Ovary (tissue), 9 donors: ENCODE results near the gene OXTR. TPM values are rescaled to one million over a fixed set of nuclear protein-coding genes. Genes with fewer than 3 reads are reported as not detected.

Source experiments
- DNase-seq, 5 donors: peaks; one replicate each; pipeline ENCODE4 v3.0.0-alpha.2; 2019 to 2020
- H3K27ac ChIP-seq, 2 donors: fragments of 200-600 bp; one replicate each; pipeline versions ENCODE4 v1.5.1 to v1.8.0; 2019 to 2022
- H3K27me3 ChIP-seq: fragments of 200-600 bp; one replicate; pipeline ENCODE4 v1.8.0; 2022
- H3K36me3 ChIP-seq: fragments of 200-600 bp; sonication (generic); one replicate; pipeline ENCODE4 v1.5.1; 2019
- H3K4me1 ChIP-seq: one replicate; pipeline ENCODE4 v1.8.1; 2013; ENCODE audit warnings: mild to moderate bottlenecking, moderate library complexity; ENCODE audit not compliant: insufficient read depth
- H3K4me3 ChIP-seq: fragments of 200-600 bp; sonication (generic); one replicate; pipeline ENCODE4 v1.5.1; 2017
- H3K9me3 ChIP-seq, 2 donors: fragments of 200-600 bp in 1 of 2; sonication (generic) in 1 of 2; one replicate each; pipeline versions ENCODE4 v1.5.1 to v1.8.1; 2013 to 2019; ENCODE audit warnings: mild to moderate bottlenecking in 1 of 2, moderate library complexity in 1 of 2
- EP300 ChIP-seq: sonication (generic); formaldehyde crosslinking; IDR thresholded peaks from one replicate; pipeline ENCODE4 v1.6.1; 2017; ENCODE audit warnings: antibody characterized with exemption
- POLR2A ChIP-seq: fragments of 450-650 bp; IDR thresholded peaks from one replicate; pipeline ENCODE4 v1.6.1; 2017; ENCODE audit warnings: antibody characterized with exemption, mild to moderate bottlenecking, moderate library complexity
- WGBS, 3 donors: extraction: QIAGEN DNeasy Blood & Tissue Kit in 1 of 3; methylation state at CpG; one replicate each; pipeline versions ENCODE4 v1.1.5 to v1.1.7; 2013 to 2017; 5-methylcytosine and 5-hydroxymethylcytosine counted together
- intact Hi-C, 4 donors: fragments of 100-400 bp; cut with DNase I; formaldehyde crosslinking; loops; one replicate each; pipeline versions ENCODE4 v1.11.0 to v1.15.1; 2022 to 2023
- polyA plus RNA-seq, 2 donors: library from polyadenylated mRNA; stranded (reverse); fragments of 200-250 nt in 1 of 2; fragments of 350-450 nt in 1 of 2; fragmentation: Illumina TruSeq in 1 of 2; extraction: RNeasy Lipid Tissue Mini Kit (QIAGEN cat#74804) in 1 of 2; gene quantifications; one replicate each; pipeline ENCODE4 v1.2.3, GENCODE V29; 2013 to 2014
- total RNA-seq, 7 donors: library from RNA; depleted of rRNA in 2 of 7; stranded (reverse); fragments of >200 nt in 2 of 7; fragmentation: NEBNext Ultra II Directional in 3 of 7; extraction: Animal tissue kit (Norgen Biotek cat#: 25700) in 3 of 7; gene quantifications; one replicate each; pipeline versions ENCODE4 v1.1.0 to v1.2.4, GENCODE V29; 2016 to 2023
- TF ChIP-seq, protein P1 (sequence below), 3 donors: fragments of 450-650 bp in 2 of 3; fragments of 200-600 bp in 1 of 3; IDR thresholded peaks; one replicate each; pipeline versions ENCODE4 v1.5.1 to v1.8.0; 2016 to 2022; ENCODE audit warnings: antibody characterized with exemption in 3 of 3, mild to moderate bottlenecking in 1 of 3
- donor health status: DM: no; HTN: no; CAD: no; lungs with moderate emphysema.
- donor health status: DM: no; HTN: no; CAD: no.
- donor health status: Bipolar disorder and iron deficiency.
- donor health status: DM: yes; HTN: yes; CAD: no.
- donor health status: DM: no; HTN: no; CAD: no.
- donor health status: DM: yes; HTN: yes; CAD: no.

The OXTR gene
- total and polyA plus RNA-seq, 9 donors = 0.27 to 14.9 (median 2.8) TPM

DNA sequence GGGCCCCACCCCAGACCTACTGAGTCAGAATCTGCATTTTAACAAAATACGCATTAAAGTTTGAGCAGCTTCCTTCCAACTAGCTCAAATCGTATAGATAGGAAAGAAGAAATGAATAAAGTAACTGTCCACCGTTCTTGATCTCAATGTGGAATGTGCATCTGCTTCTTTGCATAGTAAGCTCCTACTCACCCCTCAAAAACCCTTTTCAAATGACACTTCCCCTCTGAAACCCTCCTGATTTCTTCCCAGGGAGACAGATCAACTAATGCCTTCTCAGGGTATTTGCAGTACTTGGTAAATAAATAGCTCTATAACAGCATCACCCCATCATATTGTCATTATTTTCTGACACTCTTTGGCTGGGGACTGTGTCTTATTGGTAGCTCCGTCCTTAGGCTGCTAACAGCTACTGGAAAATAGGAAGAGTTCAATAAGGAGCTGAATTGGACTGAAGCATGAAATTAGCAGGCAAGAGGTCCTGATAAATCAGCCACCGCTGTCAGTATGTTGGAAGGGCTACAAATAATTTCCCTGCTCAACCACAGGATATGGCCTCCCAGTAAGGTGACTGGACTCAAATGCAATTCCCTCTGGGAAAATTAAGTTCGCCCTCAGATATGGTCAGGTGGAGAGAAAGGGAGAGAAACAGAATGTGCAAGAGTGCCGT, 10.2 kb downstream of the OXTR start:
- no peak for DNase-seq
- H3K27ac ChIP-seq = no peak overlapping the region
- intact Hi-C loops = no loop called here
- H3K36me3 ChIP-seq = no peaks in the 10 kb centered on the region
- no peaks in the 10 kb centered on the region for H3K9me3 ChIP-seq
- TF ChIP-seq POLR2A = no peak
- TF ChIP-seq, protein P1, sequence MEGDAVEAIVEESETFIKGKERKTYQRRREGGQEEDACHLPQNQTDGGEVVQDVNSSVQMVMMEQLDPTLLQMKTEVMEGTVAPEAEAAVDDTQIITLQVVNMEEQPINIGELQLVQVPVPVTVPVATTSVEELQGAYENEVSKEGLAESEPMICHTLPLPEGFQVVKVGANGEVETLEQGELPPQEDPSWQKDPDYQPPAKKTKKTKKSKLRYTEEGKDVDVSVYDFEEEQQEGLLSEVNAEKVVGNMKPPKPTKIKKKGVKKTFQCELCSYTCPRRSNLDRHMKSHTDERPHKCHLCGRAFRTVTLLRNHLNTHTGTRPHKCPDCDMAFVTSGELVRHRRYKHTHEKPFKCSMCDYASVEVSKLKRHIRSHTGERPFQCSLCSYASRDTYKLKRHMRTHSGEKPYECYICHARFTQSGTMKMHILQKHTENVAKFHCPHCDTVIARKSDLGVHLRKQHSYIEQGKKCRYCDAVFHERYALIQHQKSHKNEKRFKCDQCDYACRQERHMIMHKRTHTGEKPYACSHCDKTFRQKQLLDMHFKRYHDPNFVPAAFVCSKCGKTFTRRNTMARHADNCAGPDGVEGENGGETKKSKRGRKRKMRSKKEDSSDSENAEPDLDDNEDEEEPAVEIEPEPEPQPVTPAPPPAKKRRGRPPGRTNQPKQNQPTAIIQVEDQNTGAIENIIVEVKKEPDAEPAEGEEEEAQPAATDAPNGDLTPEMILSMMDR (IDR thresholded peaks at IDR 0.05) = no peak
- no peak for TF ChIP-seq EP300
- no peaks in the 10 kb centered on the region for H3K4me1 ChIP-seq
- no peak overlapping the region for H3K4me3 ChIP-seq
- H3K27me3 ChIP-seq = no peaks in the 10 kb centered on the region
- WGBS, 3 donors = 79 to 81% (median 80%) methylated on average over 7 of the region's 7 CpGs

DNA sequence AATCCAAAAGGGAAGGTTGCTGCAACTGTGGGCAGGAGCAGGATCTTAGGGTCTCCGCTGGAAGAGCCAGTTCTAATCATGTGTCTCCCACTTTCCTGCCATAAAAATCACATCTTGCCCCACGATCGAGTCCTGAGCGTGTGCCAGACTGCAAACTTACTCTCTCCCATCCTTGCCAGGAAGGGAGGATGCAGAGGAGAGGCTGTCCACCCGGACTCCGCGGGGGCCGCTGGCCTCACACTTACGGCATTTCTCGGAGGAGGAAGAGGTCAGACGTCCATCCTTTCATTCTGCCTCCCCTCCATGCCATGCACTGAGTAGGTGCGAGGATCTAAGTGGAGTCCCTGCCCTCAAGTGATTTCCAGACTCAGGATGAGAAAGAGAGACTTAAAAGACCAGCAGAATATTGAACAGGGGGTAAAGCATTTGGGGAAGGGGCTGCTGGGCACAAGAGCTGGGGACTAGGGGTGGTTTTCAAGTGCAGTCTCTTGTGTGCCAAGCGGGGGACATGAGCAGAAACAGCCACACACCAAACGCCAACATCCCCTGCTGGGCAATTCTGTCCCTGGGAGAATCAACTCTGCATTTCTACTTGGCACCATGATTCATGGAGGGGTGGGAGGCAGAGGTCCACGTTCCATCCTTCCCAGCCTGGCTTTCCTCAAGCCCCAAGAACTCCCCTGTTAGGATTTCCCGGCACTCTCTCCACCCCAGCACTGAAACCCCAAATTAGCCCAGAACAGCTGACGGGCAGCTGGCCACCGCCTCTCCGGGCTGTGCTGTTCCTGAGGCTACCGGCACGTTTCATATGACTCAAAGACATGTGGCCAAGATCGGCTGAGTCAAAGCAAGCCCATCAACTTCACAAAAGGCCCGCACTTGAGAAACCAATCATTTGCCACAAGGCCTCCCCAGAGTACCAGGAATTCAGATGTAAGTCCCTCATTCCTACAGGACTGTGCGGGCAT, 11.6 kb downstream of the OXTR start:
- Histone ChIP-seq H3K9me3 (no peaks in the 10 kb centered on the region), H3K4me1 (no peaks in the 10 kb centered on the region), H3K27me3 (no peaks in the 10 kb centered on the region), H3K4me3 (no peak overlapping the region), H3K36me3 (no peaks in the 10 kb centered on the region), H3K27ac (no peak overlapping the region)
- DNase-seq = no peak
- intact Hi-C loops = no loop called here
- 73 to 79% (median 78%) methylated on average over 24 of the region's 24 CpGs for WGBS, 3 donors
- no peak for TF ChIP-seq EP300
- TF ChIP-seq, protein P1 (IDR thresholded peaks at IDR 0.05) = no peak
- TF ChIP-seq POLR2A = no peak

DNA sequence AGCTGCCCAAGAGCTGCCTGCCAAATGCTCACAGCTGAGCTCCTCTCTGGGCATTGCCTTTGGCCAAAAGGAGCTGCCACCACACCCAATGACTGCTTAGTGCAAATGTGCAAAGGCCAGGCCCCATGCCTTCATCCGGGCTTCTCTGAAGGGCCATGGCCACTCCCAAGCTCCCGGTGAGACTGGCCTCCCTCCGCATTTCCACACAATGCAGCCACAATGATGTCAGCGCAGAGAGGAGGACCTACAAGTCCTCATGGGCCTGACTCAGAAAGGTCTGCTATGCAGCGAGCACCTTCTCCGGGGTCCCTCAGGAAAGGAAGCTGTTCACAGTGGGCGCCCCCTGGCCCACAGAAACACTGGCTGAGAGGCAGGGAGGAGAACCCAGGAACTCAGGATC, 12.7 kb downstream of the OXTR start:
- Histone ChIP-seq H3K4me3 (no peak overlapping the region), H3K4me1 (no peaks in the 10 kb centered on the region), H3K36me3 (no peaks in the 10 kb centered on the region), H3K9me3 (no peaks in the 10 kb centered on the region), H3K27ac (no peak overlapping the region), H3K27me3 (no peaks in the 10 kb centered on the region)
- WGBS, 3 donors = 76 to 89% (median 86%) methylated on average over 7 of the region's 7 CpGs
- TF ChIP-seq EP300 (no peak), POLR2A (no peak)
- TF ChIP-seq, protein P1 (IDR thresholded peaks at IDR 0.05) = no peak
- intact Hi-C loops = no loop called here
- no peak for DNase-seq

DNA sequence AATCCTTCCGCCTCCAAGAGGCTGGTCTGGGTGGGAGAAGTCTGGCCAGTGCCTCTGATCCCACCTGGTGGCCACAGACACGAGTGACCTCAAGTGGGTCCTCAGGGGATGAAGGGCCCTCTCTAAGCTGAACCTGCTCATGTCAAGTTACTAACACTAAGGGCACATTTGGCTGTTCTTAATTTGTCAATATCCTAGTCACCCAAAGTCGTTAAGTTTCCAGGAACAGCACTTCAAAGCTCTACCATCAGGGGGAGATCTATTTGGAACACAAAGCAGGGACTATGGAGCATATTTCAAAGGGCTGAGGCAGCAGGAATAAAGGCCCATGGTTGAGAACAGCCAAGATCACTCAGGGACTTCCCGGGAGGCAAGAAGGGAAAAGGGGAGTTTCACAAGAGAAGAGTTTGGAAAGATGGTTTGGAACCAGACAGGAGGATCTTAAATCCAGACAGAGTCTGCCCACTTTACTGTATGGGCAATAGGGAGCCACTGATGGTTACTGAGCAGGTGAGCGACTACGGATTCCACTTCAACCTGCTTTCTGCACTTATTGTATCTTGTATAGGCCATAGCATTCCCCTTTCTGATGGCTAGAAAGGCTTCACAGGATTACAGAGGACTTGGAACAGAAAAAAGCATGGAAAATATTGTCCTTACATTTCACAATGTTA, 13.7 kb downstream of the OXTR start:
- Histone ChIP-seq H3K9me3 (no peaks in the 10 kb centered on the region), H3K36me3 (no peaks in the 10 kb centered on the region), H3K4me3 (no peak overlapping the region), H3K27ac (no peak overlapping the region), H3K27me3 (no peaks in the 10 kb centered on the region), H3K4me1 (no peaks in the 10 kb centered on the region)
- intact Hi-C loops = no loop called here
- no peak for DNase-seq
- WGBS, 3 donors = 74 to 76% (median 75%) methylated on average over 6 of the region's 6 CpGs
- TF ChIP-seq, protein P1 (IDR thresholded peaks at IDR 0.05) = no peak
- TF ChIP-seq EP300 (no peak), POLR2A (no peak)
